HEK293 (cell line): ENCODE measurements around the gene IL23R.

Source experiments
- BCL11A ChIP-seq: fragments of 450-650 bp; formaldehyde crosslinking; IDR thresholded peaks from 2 replicates; pipeline ENCODE4 v1.5.1; 2016; ENCODE audit warnings: low read depth, missing biosample characterization, missing genetic modification characterization
- GFI1B ChIP-seq: fragments of 450-650 bp; formaldehyde crosslinking; IDR thresholded peaks from 2 replicates; pipeline ENCODE4 v1.5.1; 2016; ENCODE audit warnings: missing biosample characterization, missing genetic modification characterization
- PRDM10 ChIP-seq: fragments of 450-650 bp; formaldehyde crosslinking; IDR thresholded peaks from 2 replicates; pipeline ENCODE4 v1.5.1; 2016; ENCODE audit warnings: missing biosample characterization, missing genetic modification characterization
- YY1 ChIP-seq: fragments of 450-650 bp; formaldehyde crosslinking; IDR thresholded peaks from 2 replicates; pipeline ENCODE4 v1.5.1; 2018; ENCODE audit warnings: missing biosample characterization, missing genetic modification characterization
- ZNF140 ChIP-seq: fragments of 450-650 bp; formaldehyde crosslinking; IDR thresholded peaks from 2 replicates; pipeline ENCODE4 v1.5.1; 2016; ENCODE audit warnings: missing biosample characterization, missing genetic modification characterization
- ZNF221 ChIP-seq: fragments of 450-650 bp; formaldehyde crosslinking; IDR thresholded peaks from 2 replicates; pipeline ENCODE4 v1.5.1; 2017; ENCODE audit warnings: missing biosample characterization, missing genetic modification characterization, borderline replicate concordance
- ZNF341 ChIP-seq: fragments of 450-650 bp; formaldehyde crosslinking; IDR thresholded peaks from 2 replicates; pipeline ENCODE4; 2016; ENCODE audit warnings: low read depth, missing biosample characterization, missing genetic modification characterization
- ZNF449 ChIP-seq: fragments of 450-650 bp; formaldehyde crosslinking; IDR thresholded peaks from 2 replicates; pipeline ENCODE4 v1.5.1; 2017; ENCODE audit warnings: missing biosample characterization, mild to moderate bottlenecking, missing genetic modification characterization, moderate library complexity
- ZNF791 ChIP-seq: fragments of 450-650 bp; formaldehyde crosslinking; IDR thresholded peaks from 2 replicates; pipeline ENCODE4 v1.5.1; 2016; ENCODE audit warnings: missing biosample characterization, missing genetic modification characterization
- TF ChIP-seq, protein P1 (sequence below): fragments of 450-650 bp; formaldehyde crosslinking; IDR thresholded peaks from 2 replicates; pipeline ENCODE4 v1.5.1; 2016; ENCODE audit warnings: missing biosample characterization, missing genetic modification characterization

- TF ChIP-seq GFI1B (tag by site-specific recombination) (no peak), ZNF791 (no peak), BCL11A (tag by site-specific recombination) (no peak), ZNF449 (tag by site-specific recombination) (no peak), YY1 (tag by site-specific recombination) (no peak), PRDM10 (tag by site-specific recombination) (no peak), ZNF341 (tag by site-specific recombination) (no peak), ZNF140 (tag by site-specific recombination) (no peak), ZNF221 (tag by site-specific recombination) (no peak)
- TF ChIP-seq, protein P1, sequence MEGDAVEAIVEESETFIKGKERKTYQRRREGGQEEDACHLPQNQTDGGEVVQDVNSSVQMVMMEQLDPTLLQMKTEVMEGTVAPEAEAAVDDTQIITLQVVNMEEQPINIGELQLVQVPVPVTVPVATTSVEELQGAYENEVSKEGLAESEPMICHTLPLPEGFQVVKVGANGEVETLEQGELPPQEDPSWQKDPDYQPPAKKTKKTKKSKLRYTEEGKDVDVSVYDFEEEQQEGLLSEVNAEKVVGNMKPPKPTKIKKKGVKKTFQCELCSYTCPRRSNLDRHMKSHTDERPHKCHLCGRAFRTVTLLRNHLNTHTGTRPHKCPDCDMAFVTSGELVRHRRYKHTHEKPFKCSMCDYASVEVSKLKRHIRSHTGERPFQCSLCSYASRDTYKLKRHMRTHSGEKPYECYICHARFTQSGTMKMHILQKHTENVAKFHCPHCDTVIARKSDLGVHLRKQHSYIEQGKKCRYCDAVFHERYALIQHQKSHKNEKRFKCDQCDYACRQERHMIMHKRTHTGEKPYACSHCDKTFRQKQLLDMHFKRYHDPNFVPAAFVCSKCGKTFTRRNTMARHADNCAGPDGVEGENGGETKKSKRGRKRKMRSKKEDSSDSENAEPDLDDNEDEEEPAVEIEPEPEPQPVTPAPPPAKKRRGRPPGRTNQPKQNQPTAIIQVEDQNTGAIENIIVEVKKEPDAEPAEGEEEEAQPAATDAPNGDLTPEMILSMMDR: no peak
These were observed 35.6 kb downstream of the IL23R start for GRCh38 chr1:67201891-67202290.
